Hepatocyte (in vitro differentiated cells): Measurements from ENCODE around the gene SARDH. TPM values are rescaled to one million over a fixed set of nuclear protein-coding genes. Genes with fewer than 3 reads are reported as not detected.
"Not testable (repeated sequence)": the region's sequence is repeated elsewhere in the genome, so short reads cannot be mapped to it uniquely, and the experiment has no call there.

Experiments
- DNase-seq: peaks from one replicate; pipeline ENCODE4 v3.0.0-alpha.2; 2016; ENCODE audit warnings: low spot score
- H2AFZ ChIP-seq: fragments of 200-600 bp; sonication (generic); 2 replicates; pipeline ENCODE4 v1.6.0; 2016; ENCODE audit warnings: antibody characterized with exemption, mild to moderate bottlenecking
- H3K27ac ChIP-seq: fragments of 200-600 bp; sonication (generic); 2 replicates; pipeline ENCODE4 v1.5.1; 2016; ENCODE audit warnings: mild to moderate bottlenecking
- H3K27me3 ChIP-seq: fragments of 200-600 bp; sonication (generic); 2 replicates; pipeline ENCODE4 v1.6.1; 2016
- H3K36me3 ChIP-seq: fragments of 200-600 bp; sonication (generic); replicated peaks from 2 replicates; pipeline ENCODE4 v1.5.1; 2016; ENCODE audit warnings: low read depth; ENCODE audit not compliant: insufficient read depth
- H3K4me1 ChIP-seq: fragments of 200-600 bp; sonication (generic); 2 replicates; pipeline ENCODE4 v1.5.1; 2016; ENCODE audit warnings: mild to moderate bottlenecking, moderate library complexity; ENCODE audit not compliant: insufficient read depth
- H3K4me2 ChIP-seq: fragments of 200-600 bp; sonication (generic); 2 replicates; pipeline ENCODE4 v1.6.0; 2016
- H3K4me3 ChIP-seq: fragments of 200-600 bp; sonication (generic); 2 replicates; pipeline ENCODE4 v1.5.1; 2016; ENCODE audit warnings: mild to moderate bottlenecking
- H3K79me2 ChIP-seq: fragments of 200-600 bp; sonication (generic); 2 replicates; pipeline ENCODE4 v1.6.0; 2017; ENCODE audit warnings: mild to moderate bottlenecking
- H3K9me2 ChIP-seq: fragments of 200-600 bp; sonication (generic); replicated peaks from 2 replicates; pipeline ENCODE4 v1.6.0; 2017; ENCODE audit warnings: mild to moderate bottlenecking; ENCODE audit not compliant: insufficient read depth
- H3K9me3 ChIP-seq: fragments of 200-600 bp; sonication (generic); 2 replicates; pipeline ENCODE4 v1.5.1; 2016; ENCODE audit warnings: low read depth, mild to moderate bottlenecking
- H4K20me1 ChIP-seq: fragments of 200-600 bp; sonication (generic); 2 replicates; pipeline ENCODE4 v1.6.0; 2016; ENCODE audit warnings: mild to moderate bottlenecking; ENCODE audit not compliant: insufficient read depth, poor library complexity, severe bottlenecking
- CTCF ChIP-seq: fragments of 200-600 bp; sonication (generic); IDR thresholded peaks from 2 replicates; pipeline ENCODE4 v1.5.1; 2016; ENCODE audit warnings: antibody characterized with exemption, mild to moderate bottlenecking; ENCODE audit not compliant: poor library complexity
- EZH2 ChIP-seq: fragments of 200-600 bp; sonication (generic); IDR thresholded peaks from 2 replicates; pipeline ENCODE4 v1.6.1; 2016; ENCODE audit warnings: antibody characterized with exemption, mild to moderate bottlenecking, borderline replicate concordance
- EZH2phosphoT487 ChIP-seq: fragments of 200-600 bp; sonication (generic); IDR thresholded peaks from one replicate; pipeline ENCODE4 v1.6.1; 2018; ENCODE audit warnings: antibody characterized with exemption, mild to moderate bottlenecking, low read depth, moderate library complexity; ENCODE audit not compliant: unreplicated experiment, severe bottlenecking
- WGBS: methylation state at CpG from one replicate; pipeline ENCODE4 v1.1.6; 2016; ENCODE audit warnings: low lambda C conversion rate; ENCODE audit errors: missing lambda C conversion rate; 5-methylcytosine and 5-hydroxymethylcytosine counted together
- polyA plus RNA-seq: library from polyadenylated mRNA; unstranded; fragments of >200 nt; fragmentation: Nextera tagmentation; extraction: Ambion mirVana; gene quantifications from 2 replicates; pipeline ENCODE4 v1.2.1, GENCODE V29; 2016
- total RNA-seq: library from RNA; depleted of rRNA; stranded (reverse); fragments of >200 nt; gene quantifications from 2 replicates; pipeline ENCODE4 v1.2.3, GENCODE V29; 2014

SARDH gene
- total and polyA plus RNA-seq, 2 experiments from 2014 or later: 7.5 to 9.8 TPM

GRCh38 chr9:133752739-133753446, 14.7 kb upstream of the SARDH start:
- Histone ChIP-seq H3K9me3 (peaks cover 4% of the 10 kb centered on the region), H3K4me2 (no peak overlapping the region)

GRCh38 chr9:133750982-133751649, 13.0 kb upstream of the SARDH start:
- Histone ChIP-seq H3K27me3 (no peaks in the 10 kb centered on the region), H3K9me2 (no peaks in the 10 kb centered on the region), H3K27ac (no peak overlapping the region), H3K36me3 (no peaks in the 10 kb centered on the region), H3K4me1 (no peaks in the 10 kb centered on the region), H3K79me2 (no peaks in the 10 kb centered on the region), H3K4me2 (no peak overlapping the region), H3K9me3 (peaks cover 4% of the 10 kb centered on the region), H3K4me3 (no peak overlapping the region), H4K20me1 (no peaks in the 10 kb centered on the region), H2AFZ (no peak overlapping the region)
- 91% methylated on average over 9 of the region's 9 CpGs for WGBS
- no peak for TF ChIP-seq CTCF
- TF ChIP-seq EZH2phosphoT487: no peak
- TF ChIP-seq EZH2: no peak
- DNase-seq: no peak

More at GRCh38 chr9:133752739-133753446, 14.7 kb upstream of the SARDH start:
- no peaks in the 10 kb centered on the region for H3K27me3 ChIP-seq
- TF ChIP-seq CTCF: no peak
- TF ChIP-seq EZH2: no peak
- TF ChIP-seq EZH2phosphoT487: no peak
- H3K9me2 ChIP-seq: no peaks in the 10 kb centered on the region
- H3K27ac ChIP-seq: no peak overlapping the region
- no peaks in the 10 kb centered on the region for H4K20me1 ChIP-seq
- no peak overlapping the region for H3K4me3 ChIP-seq
- no peaks in the 10 kb centered on the region for H3K36me3 ChIP-seq
- H2AFZ ChIP-seq: no peak overlapping the region
- 69% methylated on average over 9 of the region's 9 CpGs for WGBS
- DNase-seq: no peak
- H3K79me2 ChIP-seq: no peaks in the 10 kb centered on the region
- no peaks in the 10 kb centered on the region for H3K4me1 ChIP-seq

GRCh38 chr9:133747309-133747708, 9.2 kb upstream of the SARDH start:
- no peaks in the 10 kb centered on the region for H3K9me2 ChIP-seq
- no peaks in the 10 kb centered on the region for H3K79me2 ChIP-seq
- no peak overlapping the region for H3K27ac ChIP-seq
- no peak overlapping the region for H3K4me3 ChIP-seq
- no peaks in the 10 kb centered on the region for H3K27me3 ChIP-seq
- no peak overlapping the region for H3K4me2 ChIP-seq
- H3K9me3 ChIP-seq: peaks cover 4% of the 10 kb centered on the region
- no peak for TF ChIP-seq EZH2
- TF ChIP-seq CTCF: no peak
- TF ChIP-seq EZH2phosphoT487: no peak
- no peak overlapping the region for H2AFZ ChIP-seq
- H3K36me3 ChIP-seq: no peaks in the 10 kb centered on the region
- no peaks in the 10 kb centered on the region for H4K20me1 ChIP-seq
- H3K4me1 ChIP-seq: no peaks in the 10 kb centered on the region
- DNase-seq: no peak

GRCh38 chr9:133744528-133744927, 6.4 kb upstream of the SARDH start:
- not testable (repeated sequence) for H3K9me2 ChIP-seq, H3K9me3 ChIP-seq, H3K4me2 ChIP-seq, H3K4me1 ChIP-seq, H4K20me1 ChIP-seq, H3K36me3 ChIP-seq, H3K4me3 ChIP-seq, DNase-seq, H3K27ac ChIP-seq, H3K79me2 ChIP-seq, H3K27me3 ChIP-seq, H2AFZ ChIP-seq
- 95% methylated on average over 11 of the region's 31 CpGs for WGBS
